Activated CD4-positive, alpha-beta T cell treated with anti-CD3 and anti-CD28 coated beads, Interleukin-2, amount 10 ng/mL, durations not matched to agents 7 days and 5 days (primary cell): ENCODE measurements around the gene ERCC8. TPM values are rescaled to one million over a fixed set of nuclear protein-coding genes. Genes with fewer than 3 reads are reported as not detected.

ENCODE experiments used
- CTCF ChIA-PET: fragments of 350-600 bp; sonication (Branson Sonifier 250); formaldehyde crosslinking; loops from one replicate; lab custom pipeline; 2021; ENCODE audit warnings: antibody characterized with exemption; lab: Charles Lee
- POLR2A ChIA-PET: fragments of 350-600 bp; sonication (Branson Sonifier 250); formaldehyde crosslinking; loops from one replicate; lab custom pipeline; 2021; ENCODE audit warnings: antibody characterized with exemption; lab: Charles Lee
- DNase-seq: peaks from one replicate; pipeline ENCODE4 v3.0.0-alpha.2; 2020
- H3K27ac Mint-ChIP-seq: one replicate; pipeline ENCODE4 v1.8.0; 2021; ENCODE audit warnings: mild to moderate bottlenecking, moderate library complexity, mixed read lengths
- H3K27me3 Mint-ChIP-seq: one replicate; pipeline ENCODE4 v1.8.0; 2021; ENCODE audit warnings: mixed read lengths
- H3K36me3 Mint-ChIP-seq: one replicate; pipeline ENCODE4 v1.8.0; 2021; ENCODE audit warnings: low read depth, mixed read lengths
- H3K4me1 Mint-ChIP-seq: one replicate; pipeline ENCODE4 v1.8.0; 2021; ENCODE audit warnings: mixed read lengths
- H3K4me3 Mint-ChIP-seq: one replicate; pipeline ENCODE4 v1.8.0; 2021; ENCODE audit warnings: mild to moderate bottlenecking, moderate library complexity, mixed read lengths
- H3K9me3 Mint-ChIP-seq: one replicate; pipeline ENCODE4 v1.8.0; 2021; ENCODE audit warnings: mixed read lengths
- total RNA-seq, 2 experiments: library from RNA; stranded (reverse); gene quantifications; one replicate each; pipeline ENCODE4 v1.2.3, GENCODE V29; 2021

The ERCC8 gene
- total RNA-seq, 2 experiments from 2014 or later: 9.9 to 10.0 TPM

DNA sequence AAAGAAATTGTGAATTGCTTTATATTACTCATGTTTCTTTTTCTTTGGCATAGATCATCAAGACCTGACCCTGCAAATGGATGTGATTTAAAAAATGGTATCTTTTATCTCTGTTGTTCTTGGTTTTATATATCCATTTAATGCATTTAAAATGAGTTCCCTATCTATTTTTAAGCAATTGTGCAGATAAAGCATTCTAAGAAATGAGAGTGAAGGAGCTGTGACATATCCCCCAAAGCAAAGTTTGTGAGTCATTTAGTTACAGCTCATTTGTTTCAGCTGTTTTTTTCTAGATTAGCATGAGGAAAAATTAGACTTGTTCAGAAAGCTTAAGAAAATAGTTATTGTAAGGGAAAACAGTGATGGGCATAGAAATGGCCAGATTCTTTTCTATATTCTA is 93.2 kb downstream of the ERCC8 start:
- CTCF ChIA-PET: interaction anchor here (0.5 to 1.4 kb wide), 3 partner anchors 11 to 806 kb away, joined by 3 read pairs; no protein-coding TSS in a partner anchor

GRCh38 chr5:60846298-60846697 is 98.6 kb downstream of the ERCC8 start:
- CTCF ChIA-PET: no interaction called here
- H3K27me3 Mint-ChIP-seq: peaks cover 55% of the 10 kb centered on the region
- DNase-seq: no peak
- no peaks in the 10 kb centered on the region for H3K9me3 Mint-ChIP-seq
- peaks cover 13% of the 10 kb centered on the region for H3K4me1 Mint-ChIP-seq
- H3K27ac Mint-ChIP-seq: no peak overlapping the region
- no peaks in the 10 kb centered on the region for H3K36me3 Mint-ChIP-seq
- POLR2A ChIA-PET: no interaction called here
- H3K4me3 Mint-ChIP-seq: no peak overlapping the region

More for the DNA sequence above, 93.2 kb downstream of the ERCC8 start:
- Mint-ChIP-seq H3K9me3 (no peaks in the 10 kb centered on the region), H3K27ac (no peak overlapping the region), H3K27me3 (peaks cover 12% of the 10 kb centered on the region), H3K4me1 (no peaks in the 10 kb centered on the region), H3K4me3 (no peak overlapping the region), H3K36me3 (no peaks in the 10 kb centered on the region)
- POLR2A ChIA-PET: no interaction called here
- no peak for DNase-seq

GRCh38 chr5:60843936-60844905 is 100.6 kb downstream of the ERCC8 start, which contains the start of gene ELOVL7:
Gene ELOVL7 (minus strand): TSS chr5:60844269. CDS start chr5:60787397, 56,872 bp downstream.
- Mint-ChIP-seq H3K36me3 (no peaks in the 10 kb centered on the region), H3K9me3 (no peaks in the 10 kb centered on the region), H3K27ac (peak within 1 kb of the TSS; percentile 60), H3K4me3 (peak within 1 kb of the TSS; percentile 78), H3K27me3 (peaks cover 68% of the 10 kb centered on the region), H3K4me1 (peaks cover 13% of the 10 kb centered on the region)
- CTCF ChIA-PET: interaction anchor here (2.3 kb wide), 1 partner anchor 12 kb away, joined by 5 read pairs; no protein-coding TSS in a partner anchor
- DNase-seq: peak; percentile 67
- POLR2A ChIA-PET: interaction anchor here (0.8 kb wide), 1 partner anchor 144 kb away, joined by 4 read pairs; the partner anchor contains the start of gene DEPDC1B

DNA sequence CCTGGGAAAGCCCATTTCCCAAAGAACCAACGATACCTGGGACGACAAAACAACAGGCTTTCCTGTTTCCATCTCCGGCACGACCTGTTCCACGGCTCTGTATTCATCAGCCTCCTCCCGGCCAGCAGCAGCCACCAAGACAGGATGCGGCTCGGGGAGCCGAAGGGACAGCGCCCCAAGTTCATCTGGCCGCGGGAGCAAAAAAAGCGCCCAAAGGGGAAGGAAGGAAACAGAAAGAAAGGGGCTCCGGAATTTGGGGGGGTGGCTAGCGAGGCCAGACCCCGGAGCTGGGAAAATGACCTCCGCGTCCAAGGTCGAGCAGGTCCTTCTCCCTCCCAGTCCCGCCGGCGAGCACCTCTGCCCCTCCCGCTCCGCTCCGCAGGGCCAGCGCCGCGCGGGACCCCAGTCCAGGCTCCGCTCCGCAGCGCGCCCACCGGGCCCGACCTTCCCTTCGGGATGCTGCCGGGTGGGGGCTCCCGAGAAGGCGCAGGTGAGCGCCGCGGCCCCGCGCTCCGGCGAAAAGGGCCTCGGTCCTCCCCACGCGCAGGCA is 101.4 kb downstream of the ERCC8 start:
- Mint-ChIP-seq H3K4me1 (peaks cover 13% of the 10 kb centered on the region), H3K36me3 (no peaks in the 10 kb centered on the region), H3K27me3 (peaks cover 66% of the 10 kb centered on the region), H3K27ac (no peak overlapping the region), H3K9me3 (no peaks in the 10 kb centered on the region), H3K4me3 (peak overlapping the region; percentile 78)
- ChIA-PET POLR2A (no interaction called here), CTCF (interaction anchor here (1.8 to 2.3 kb wide), 2 partner anchors 10 to 13 kb away, joined by 5 read pairs; no protein-coding TSS in a partner anchor)
- peak; percentile 21 for DNase-seq

DNA sequence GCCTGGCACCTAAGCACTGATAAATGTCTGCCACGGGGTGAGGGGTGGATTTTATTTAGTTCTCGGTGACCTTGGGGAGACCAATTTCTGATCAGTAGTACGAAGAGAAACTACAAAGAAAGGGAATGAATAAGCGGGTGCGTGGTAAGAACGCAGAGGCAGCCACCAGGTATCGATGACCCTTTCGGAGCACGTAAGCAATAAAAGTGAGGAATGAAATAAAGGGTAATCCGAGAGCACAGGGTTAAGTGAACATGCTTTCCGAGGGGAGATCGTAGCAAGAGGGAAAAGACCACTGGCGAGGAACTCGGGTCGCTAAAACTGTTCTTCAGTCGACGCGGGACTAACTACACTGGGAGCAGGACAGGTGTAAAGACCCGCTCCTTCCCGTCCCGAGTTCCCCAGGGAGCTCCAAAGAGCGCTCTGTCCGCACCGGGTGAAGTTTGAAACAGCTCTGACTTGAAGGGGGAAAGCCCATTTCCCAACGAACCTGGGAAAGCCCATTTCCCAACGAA is 101.9 kb downstream of the ERCC8 start:
- peak overlapping the region; percentile 78 for H3K4me3 Mint-ChIP-seq
- DNase-seq: no peak
- ChIA-PET POLR2A (no interaction called here), CTCF (interaction anchor here (1.8 to 2.3 kb wide), 2 partner anchors 10 to 13 kb away, joined by 5 read pairs; no protein-coding TSS in a partner anchor)
- peak overlapping the region; percentile 63 for H3K27ac Mint-ChIP-seq
- peaks cover 13% of the 10 kb centered on the region for H3K4me1 Mint-ChIP-seq
- peaks cover 65% of the 10 kb centered on the region for H3K27me3 Mint-ChIP-seq
- no peaks in the 10 kb centered on the region for H3K36me3 Mint-ChIP-seq
- H3K9me3 Mint-ChIP-seq: no peaks in the 10 kb centered on the region

GRCh38 chr5:60841361-60841760 is 103.5 kb downstream of the ERCC8 start:
- H3K27me3 Mint-ChIP-seq: peaks cover 55% of the 10 kb centered on the region
- CTCF ChIA-PET: no interaction called here
- no peaks in the 10 kb centered on the region for H3K36me3 Mint-ChIP-seq
- no peak for DNase-seq
- H3K27ac Mint-ChIP-seq: no peak overlapping the region
- H3K4me3 Mint-ChIP-seq: no peak overlapping the region
- H3K9me3 Mint-ChIP-seq: no peaks in the 10 kb centered on the region
- POLR2A ChIA-PET: no interaction called here
- peaks cover 13% of the 10 kb centered on the region for H3K4me1 Mint-ChIP-seq

GRCh38 chr5:60836131-60836530 is 108.7 kb downstream of the ERCC8 start:
- CTCF ChIA-PET: no interaction called here
- POLR2A ChIA-PET: no interaction called here
- Mint-ChIP-seq H3K36me3 (no peaks in the 10 kb centered on the region), H3K4me3 (no peak overlapping the region), H3K4me1 (no peaks in the 10 kb centered on the region), H3K27ac (no peak overlapping the region), H3K9me3 (no peaks in the 10 kb centered on the region), H3K27me3 (peaks cover 14% of the 10 kb centered on the region)
- DNase-seq: no peak

GRCh38 chr5:60835554-60835953 is 109.3 kb downstream of the ERCC8 start:
- H3K36me3 Mint-ChIP-seq: no peaks in the 10 kb centered on the region
- H3K9me3 Mint-ChIP-seq: no peaks in the 10 kb centered on the region
- no peak for DNase-seq
- no peak overlapping the region for H3K27ac Mint-ChIP-seq
- H3K4me1 Mint-ChIP-seq: peaks cover 3% of the 10 kb centered on the region
- peaks cover 12% of the 10 kb centered on the region for H3K27me3 Mint-ChIP-seq
- H3K4me3 Mint-ChIP-seq: no peak overlapping the region
- POLR2A ChIA-PET: no interaction called here
- CTCF ChIA-PET: interaction anchor here (0.6 to 1.4 kb wide), 3 partner anchors 11 to 988 kb away, joined by 3 read pairs; no protein-coding TSS in a partner anchor

DNA sequence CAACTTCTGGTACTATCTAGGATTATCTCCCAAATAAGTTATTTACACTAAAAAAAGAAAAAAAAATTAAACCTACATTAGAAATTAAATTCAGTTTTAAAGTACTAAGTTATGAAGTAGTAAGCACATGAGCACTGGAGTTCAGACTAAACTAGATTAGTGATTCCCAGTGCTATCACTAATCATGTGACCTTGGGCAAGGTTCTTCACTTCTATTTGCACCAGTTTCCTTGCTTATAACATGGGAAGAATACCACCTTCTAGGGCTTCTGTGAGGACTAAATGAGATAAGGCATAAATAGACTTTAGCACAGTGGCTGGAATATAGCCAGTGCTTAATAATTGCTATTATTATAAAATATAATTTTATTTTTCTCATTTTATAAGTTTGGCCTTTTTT is 111.3 kb downstream of the ERCC8 start:
- no peaks in the 10 kb centered on the region for H3K9me3 Mint-ChIP-seq
- no peaks in the 10 kb centered on the region for H3K36me3 Mint-ChIP-seq
- H3K4me3 Mint-ChIP-seq: no peak overlapping the region
- POLR2A ChIA-PET: no interaction called here
- peaks cover 2% of the 10 kb centered on the region for H3K27me3 Mint-ChIP-seq
- no peak for DNase-seq
- H3K4me1 Mint-ChIP-seq: peaks cover 13% of the 10 kb centered on the region
- H3K27ac Mint-ChIP-seq: no peak overlapping the region
- CTCF ChIA-PET: no interaction called here

GRCh38 chr5:60830581-60831127 is 114.2 kb downstream of the ERCC8 start:
- no peak for DNase-seq
- Mint-ChIP-seq H3K9me3 (no peaks in the 10 kb centered on the region), H3K4me1 (peaks cover 30% of the 10 kb centered on the region), H3K27ac (no peak overlapping the region), H3K4me3 (no peak overlapping the region), H3K36me3 (no peaks in the 10 kb centered on the region), H3K27me3 (peaks cover 1% of the 10 kb centered on the region)
- ChIA-PET CTCF (no interaction called here), POLR2A (no interaction called here)

DNA sequence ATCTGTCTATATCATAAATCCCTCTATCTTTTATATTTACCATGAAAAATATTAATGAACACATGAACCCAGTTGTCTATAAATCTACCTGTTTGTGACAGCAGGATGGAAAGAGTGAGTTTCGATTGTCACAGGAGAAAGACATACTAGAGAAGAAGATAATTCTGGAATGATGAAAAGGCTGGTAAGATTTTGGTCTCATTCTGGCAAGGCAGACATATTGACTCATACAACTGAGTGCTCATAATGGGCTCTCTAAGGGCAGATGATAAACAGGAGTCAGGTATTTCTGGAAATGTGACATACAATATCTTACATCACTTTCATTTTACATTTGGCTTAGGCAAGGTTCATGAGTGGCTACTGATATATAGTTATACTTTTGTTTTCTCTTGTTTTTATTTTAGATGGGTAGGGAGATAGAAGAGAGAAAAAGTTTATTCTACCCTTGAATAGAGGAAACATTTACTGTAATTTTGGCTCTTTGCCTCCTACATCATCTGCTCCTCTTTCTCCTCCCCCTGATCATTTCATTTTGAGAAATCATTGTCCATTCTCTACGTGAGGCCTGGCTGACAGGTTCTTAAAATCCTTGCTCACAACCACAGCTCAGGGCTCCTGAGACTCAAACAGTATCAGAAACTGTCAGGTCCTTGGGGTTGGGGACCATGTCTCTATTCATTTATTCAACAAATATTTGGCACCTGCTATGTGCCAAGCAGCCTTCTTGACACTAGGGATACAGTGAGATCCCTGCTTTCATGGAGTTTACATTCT is 115.2 kb downstream of the ERCC8 start:
- no peaks in the 10 kb centered on the region for H3K27me3 Mint-ChIP-seq
- peak overlapping the region; percentile 28 for H3K27ac Mint-ChIP-seq
- peaks cover 30% of the 10 kb centered on the region for H3K4me1 Mint-ChIP-seq
- no peak for DNase-seq
- H3K4me3 Mint-ChIP-seq: no peak overlapping the region
- POLR2A ChIA-PET: no interaction called here
- H3K36me3 Mint-ChIP-seq: no peaks in the 10 kb centered on the region
- no peaks in the 10 kb centered on the region for H3K9me3 Mint-ChIP-seq
- CTCF ChIA-PET: no interaction called here

- peaks cover 30% of the 10 kb centered on the region for H3K4me1 Mint-ChIP-seq
- no peak overlapping the region for H3K4me3 Mint-ChIP-seq
- no peak overlapping the region for H3K27ac Mint-ChIP-seq
- no peaks in the 10 kb centered on the region for H3K36me3 Mint-ChIP-seq
- DNase-seq: no peak
- no peaks in the 10 kb centered on the region for H3K9me3 Mint-ChIP-seq
- CTCF ChIA-PET: no interaction called here
- POLR2A ChIA-PET: no interaction called here
- no peaks in the 10 kb centered on the region for H3K27me3 Mint-ChIP-seq
These were observed 117.7 kb downstream of the ERCC8 start for GRCh38 chr5:60827201-60827600.
